ENCODE measurements around the gene TOPORS.

The TOPORS gene

GRCh38 chr9:32554591-32554990 lies 2.2 kb upstream of the TOPORS start:
- Histone ChIP-seq H3K27me3 (ENCODE audit: insufficient read depth, low read length) (no peaks in the 10 kb centered on the region), H2AFZ (ENCODE audit: low read length) (no peak overlapping the region), H3K9ac (ENCODE audit: low read length) (no peak overlapping the region), H3K27ac (ENCODE audit: low read depth, low read length, poor library complexity, severe bottlenecking) (no peak overlapping the region), H3K4me3 (ENCODE audit: low read depth, low read length, poor library complexity, severe bottlenecking) (no peak overlapping the region), H3K79me2 (ENCODE audit: insufficient read depth, low read length) (peaks cover 15% of the 10 kb centered on the region), H3K9me3 (ENCODE audit: low read length) (no peaks in the 10 kb centered on the region), H3K4me2 (ENCODE audit: low read length) (no peak overlapping the region), H3K9me2 (ENCODE audit: low read depth, low read length) (no peaks in the 10 kb centered on the region), H3K4me1 (ENCODE audit: insufficient read depth, low read length, severe bottlenecking) (peaks cover 38% of the 10 kb centered on the region), H3F3A (ENCODE audit: insufficient read depth, low read length) (no peaks in the 10 kb centered on the region), H3K36me3 (ENCODE audit: insufficient read depth, low read length) (peaks cover 13% of the 10 kb centered on the region; the same call in 1 of the 2 replicates), H4K20me1 (ENCODE audit: insufficient read depth, low read length) (no peaks in the 10 kb centered on the region)
- TF ChIP-seq EZH2 (IDR thresholded peaks at IDR 0.05; ENCODE audit: borderline replicate concordance, low read length), result no peak
- TF ChIP-seq CTCF (IDR thresholded peaks at IDR 0.05; ENCODE audit: low read length), result no peak

DNA sequence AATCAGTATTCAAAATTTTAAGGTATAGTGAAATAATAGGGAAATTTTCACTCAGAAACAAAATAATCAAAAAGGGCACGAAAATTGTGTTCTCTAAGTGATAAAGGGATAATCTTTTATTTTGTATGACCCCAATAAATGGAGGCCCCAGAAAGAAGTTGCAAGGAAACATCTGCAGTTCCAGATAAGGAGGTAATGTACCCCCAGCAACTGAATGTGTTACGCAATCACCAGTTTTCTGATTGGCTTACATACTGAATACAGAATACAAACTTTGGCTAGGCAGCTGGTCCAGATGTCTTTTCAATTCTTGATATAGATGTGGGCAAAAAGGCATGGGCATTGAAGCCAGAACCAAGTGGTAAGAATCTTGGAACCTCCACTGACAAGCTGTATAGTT lies 1.7 kb upstream of the TOPORS start:
- Histone ChIP-seq H3F3A (ENCODE audit: insufficient read depth, low read length) (no peaks in the 10 kb centered on the region), H3K4me3 (ENCODE audit: low read depth, low read length, poor library complexity, severe bottlenecking) (no peak overlapping the region), H3K9me2 (ENCODE audit: low read depth, low read length) (no peaks in the 10 kb centered on the region), H3K9ac (ENCODE audit: low read length) (no peak overlapping the region), H3K9me3 (ENCODE audit: low read length) (no peaks in the 10 kb centered on the region), H2AFZ (ENCODE audit: low read length) (no peak overlapping the region), H3K79me2 (ENCODE audit: insufficient read depth, low read length) (peaks cover 20% of the 10 kb centered on the region), H3K27me3 (ENCODE audit: insufficient read depth, low read length) (no peaks in the 10 kb centered on the region), H3K27ac (ENCODE audit: low read depth, low read length, poor library complexity, severe bottlenecking) (peak overlapping the region; percentile 96), H3K4me2 (ENCODE audit: low read length) (no peak overlapping the region; the same call in 1 of the 2 replicates), H3K4me1 (ENCODE audit: insufficient read depth, low read length, severe bottlenecking) (peaks cover 40% of the 10 kb centered on the region), H4K20me1 (ENCODE audit: insufficient read depth, low read length) (no peaks in the 10 kb centered on the region), H3K36me3 (ENCODE audit: insufficient read depth, low read length) (peaks cover 13% of the 10 kb centered on the region; the same call in 1 of the 2 replicates)
- TF ChIP-seq CTCF (IDR thresholded peaks at IDR 0.05; ENCODE audit: low read length) (no peak), EZH2 (IDR thresholded peaks at IDR 0.05; ENCODE audit: borderline replicate concordance, low read length) (no peak)

- H4K20me1 ChIP-seq (ENCODE audit: insufficient read depth, low read length), result no peaks in the 10 kb centered on the region
- H3K27ac ChIP-seq (ENCODE audit: low read depth, low read length, poor library complexity, severe bottlenecking), result peak overlapping the region; percentile 96
- H3K4me2 ChIP-seq (ENCODE audit: low read length), result peak overlapping the region; percentile 94
These were observed 922 bp downstream of the TOPORS start for GRCh38 chr9:32551276-32552051.

More at GRCh38 chr9:32551276-32552051, 922 bp downstream of the TOPORS start:
- no peaks in the 10 kb centered on the region for H3K27me3 ChIP-seq (ENCODE audit: insufficient read depth, low read length)
- H3K9me3 ChIP-seq (ENCODE audit: low read length), result no peaks in the 10 kb centered on the region
- H3K9ac ChIP-seq (ENCODE audit: low read length), result peak overlapping the region; percentile 95
- 0 out of 2 replicates have a peak overlapping the region, but pooled peaks have one; percentile 17 for H2AFZ ChIP-seq (ENCODE audit: low read length)
- peaks cover 29% of the 10 kb centered on the region for H3K36me3 ChIP-seq (ENCODE audit: insufficient read depth, low read length)
- H3F3A ChIP-seq (ENCODE audit: insufficient read depth, low read length), result no peaks in the 10 kb centered on the region
- H3K4me1 ChIP-seq (ENCODE audit: insufficient read depth, low read length, severe bottlenecking), result peaks cover 31% of the 10 kb centered on the region
- peak overlapping the region; percentile 75 for H3K4me3 ChIP-seq (ENCODE audit: low read depth, low read length, poor library complexity, severe bottlenecking)
- H3K9me2 ChIP-seq (ENCODE audit: low read depth, low read length), result no peaks in the 10 kb centered on the region
- TF ChIP-seq CTCF (IDR thresholded peaks at IDR 0.05; ENCODE audit: low read length) (no peak), EZH2 (IDR thresholded peaks at IDR 0.05; ENCODE audit: borderline replicate concordance, low read length) (no peak)
- peaks cover 41% of the 10 kb centered on the region for H3K79me2 ChIP-seq (ENCODE audit: insufficient read depth, low read length)
